ENCODE results near the gene XPR1.
A peak's percentile ranks its signal among the peaks of the same experiment; 100 is the strongest.

XPR1 gene

GRCh38 chr1:180631766-180632325 is at the start of gene XPR1:
Gene XPR1, plus strand, starts transcription at chr1:180632022. Its CDS starts 180 bp downstream, at chr1:180632202.
- DNase-seq (ENCODE audit: low read depth): peak; percentile 94

GRCh38 chr1:180584869-180585268 is 47.0 kb upstream of the XPR1 start:
- no peak for DNase-seq (ENCODE audit: low read depth)

- no peak for DNase-seq (ENCODE audit: low read depth)
These were observed 45.8 kb upstream of the XPR1 start for GRCh38 chr1:180585994-180586359.

GRCh38 chr1:180586671-180587155 is 45.1 kb upstream of the XPR1 start:
- no peak for DNase-seq (ENCODE audit: low read depth)

GRCh38 chr1:180588121-180588520 is 43.7 kb upstream of the XPR1 start:
- DNase-seq (ENCODE audit: low read depth): no peak

- no peak for DNase-seq (ENCODE audit: low read depth)
These were observed 40.9 kb upstream of the XPR1 start for GRCh38 chr1:180590889-180591288.

- no peak for DNase-seq (ENCODE audit: low read depth)
These were observed 38.4 kb upstream of the XPR1 start for GRCh38 chr1:180593382-180593781.

GRCh38 chr1:180594723-180595122 is 37.1 kb upstream of the XPR1 start:
- no peak for DNase-seq (ENCODE audit: low read depth)

- DNase-seq (ENCODE audit: low read depth): no peak
These were observed 35.9 kb upstream of the XPR1 start for GRCh38 chr1:180595966-180596365.

- no peak for DNase-seq (ENCODE audit: low read depth)
These were observed 34.3 kb upstream of the XPR1 start for GRCh38 chr1:180597520-180597919.

GRCh38 chr1:180598333-180598974 is 33.4 kb upstream of the XPR1 start:
- DNase-seq (ENCODE audit: low read depth): no peak

- DNase-seq (ENCODE audit: low read depth): no peak
These were observed 31.5 kb upstream of the XPR1 start for GRCh38 chr1:180600343-180600742.

GRCh38 chr1:180601512-180601911 is 30.3 kb upstream of the XPR1 start:
- no peak for DNase-seq (ENCODE audit: low read depth)

GRCh38 chr1:180603223-180603849 is 28.5 kb upstream of the XPR1 start:
- DNase-seq (ENCODE audit: low read depth): no peak

- DNase-seq (ENCODE audit: low read depth): no peak
These were observed 28.0 kb upstream of the XPR1 start for GRCh38 chr1:180603850-180604226.

- no peak for DNase-seq (ENCODE audit: low read depth)
These were observed 25.7 kb upstream of the XPR1 start for GRCh38 chr1:180606155-180606554.

GRCh38 chr1:180609643-180610555 is 21.9 kb upstream of the XPR1 start:
- DNase-seq (ENCODE audit: low read depth): no peak

GRCh38 chr1:180610556-180611015 is 21.2 kb upstream of the XPR1 start:
- no peak for DNase-seq (ENCODE audit: low read depth)

GRCh38 chr1:180611016-180611930 is 20.5 kb upstream of the XPR1 start:
- no peak for DNase-seq (ENCODE audit: low read depth)

- DNase-seq (ENCODE audit: low read depth): no peak
These were observed 19.2 kb upstream of the XPR1 start for GRCh38 chr1:180612632-180613031.

GRCh38 chr1:180614730-180615129 is 17.1 kb upstream of the XPR1 start:
- no peak for DNase-seq (ENCODE audit: low read depth)
